GM08714 (cell line): ENCODE measurements around the gene ADAM12.
"Not testable (repeated sequence)": the region's sequence is repeated elsewhere in the genome, so short reads cannot be mapped to it uniquely, and the experiment has no call there.

Source experiments
- H3K4me3 ChIP-seq: fragments of 200-500 bp; sonication (Bioruptor generic); 2 replicates; pipeline ENCODE4 v1.5.1; 2014; ENCODE audit warnings: mild to moderate bottlenecking, low read length, inconsistent platforms
- ZNF274 ChIP-seq: IDR thresholded peaks from 2 replicates; pipeline ENCODE4 v1.6.1; 2012; ENCODE audit warnings: mild to moderate bottlenecking, low read depth, low read length

The ADAM12 gene

GRCh38 chr10:125979976-125980375 is 408.3 kb downstream of the ADAM12 start:
- no peak for TF ChIP-seq ZNF274
- no peak overlapping the region for H3K4me3 ChIP-seq

- H3K4me3 ChIP-seq: no peak overlapping the region
- no peak for TF ChIP-seq ZNF274
Observed at GRCh38 chr10:125976960-125977605, 411.2 kb downstream of the ADAM12 start.

GRCh38 chr10:125970077-125970630 is 418.1 kb downstream of the ADAM12 start:
- not testable (repeated sequence) for H3K4me3 ChIP-seq

- TF ChIP-seq ZNF274: no peak
- no peak overlapping the region for H3K4me3 ChIP-seq
Observed at GRCh38 chr10:125967533-125967932, 420.7 kb downstream of the ADAM12 start.

GRCh38 chr10:125964558-125964957 is 423.7 kb downstream of the ADAM12 start:
- no peak for TF ChIP-seq ZNF274

More at GRCh38 chr10:125964558-125964957, 423.7 kb downstream of the ADAM12 start:
- H3K4me3 ChIP-seq: no peak overlapping the region
